ENCODE measurements around the gene FOLR1.

- no peak for TF ChIP-seq CTCF (IDR thresholded peaks at IDR 0.05)
- no peak for TF ChIP-seq POLR2A (IDR thresholded peaks at IDR 0.05)
Measured at GRCh38 chr11:72150882-72151281, 41.1 kb upstream of the FOLR1 start.
